Central memory CD4-positive, alpha-beta T cell (primary cell): ENCODE results near the gene RAPGEFL1.
"Not testable (repeated sequence)": the region's sequence is repeated elsewhere in the genome, so short reads cannot be mapped to it uniquely, and the experiment has no call there.

Experiments used
- DNase-seq: peaks from one replicate; pipeline ENCODE4 v3.0.0; 2022
- total RNA-seq, 3 experiments: gene quantifications; one replicate each; lab custom pipeline; 2026; lab: John Stamatoyannopoulos, UW

RAPGEFL1 gene
- total RNA-seq, result 3.2 to 8.7 (median 5.6) reads per million in 3 experiments

DNA sequence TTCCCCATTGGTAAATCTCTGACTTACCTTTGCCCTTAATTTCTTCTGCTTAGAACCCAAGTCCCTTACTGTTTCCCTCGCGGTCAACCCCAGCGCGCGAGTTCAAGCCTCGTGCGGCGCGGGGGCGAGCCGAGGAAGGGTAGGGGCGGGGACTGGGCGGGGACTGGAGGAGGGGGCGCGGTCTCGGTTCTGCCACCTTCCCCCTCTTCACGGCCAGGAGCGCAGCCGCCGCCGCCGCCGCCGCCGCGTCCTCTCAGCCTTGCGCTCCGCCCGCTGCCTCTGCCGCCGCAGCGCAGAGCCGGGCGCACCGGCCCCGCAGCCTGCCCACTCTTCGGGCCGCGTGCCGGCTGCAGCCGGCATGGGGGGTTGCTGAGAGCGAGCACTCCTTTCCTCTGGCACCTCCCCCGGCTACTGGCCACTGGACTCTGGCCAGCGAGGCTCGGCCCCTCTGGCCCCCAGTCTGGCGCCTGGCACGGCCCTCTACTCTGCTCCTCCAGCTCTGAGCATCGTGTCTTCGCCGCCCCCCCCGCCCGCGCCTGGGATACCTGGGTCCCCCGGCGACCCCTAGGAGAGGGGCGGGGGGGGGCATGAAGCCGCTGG lies at the start of gene RAPGEFL1:
RAPGEFL1 (plus strand) TSS at position 196 of the 600 bp plus-strand sequence; CDS start at position 588, 392 bp downstream.
- peak; percentile 65 for DNase-seq

DNA sequence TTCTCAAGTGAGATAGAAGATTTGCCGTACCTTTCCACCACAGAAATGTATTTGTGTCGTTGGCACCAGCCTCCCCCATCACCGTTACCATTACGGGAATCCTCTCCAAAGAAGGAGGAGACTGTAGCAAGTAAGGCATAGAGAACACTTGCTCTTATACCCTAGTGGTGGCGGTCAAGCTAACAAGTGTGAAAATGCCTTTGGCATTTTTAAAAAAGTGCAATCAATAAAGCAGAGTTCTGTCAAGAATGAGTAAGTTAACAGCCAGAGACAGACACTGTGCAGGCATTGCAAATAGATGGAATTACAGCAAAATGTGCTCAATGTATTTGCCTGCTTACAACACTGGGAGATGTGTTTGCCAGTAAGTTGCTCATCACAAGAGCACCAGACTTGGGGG lies 47.8 kb upstream of the RAPGEFL1 start:
- no peak for DNase-seq

DNA sequence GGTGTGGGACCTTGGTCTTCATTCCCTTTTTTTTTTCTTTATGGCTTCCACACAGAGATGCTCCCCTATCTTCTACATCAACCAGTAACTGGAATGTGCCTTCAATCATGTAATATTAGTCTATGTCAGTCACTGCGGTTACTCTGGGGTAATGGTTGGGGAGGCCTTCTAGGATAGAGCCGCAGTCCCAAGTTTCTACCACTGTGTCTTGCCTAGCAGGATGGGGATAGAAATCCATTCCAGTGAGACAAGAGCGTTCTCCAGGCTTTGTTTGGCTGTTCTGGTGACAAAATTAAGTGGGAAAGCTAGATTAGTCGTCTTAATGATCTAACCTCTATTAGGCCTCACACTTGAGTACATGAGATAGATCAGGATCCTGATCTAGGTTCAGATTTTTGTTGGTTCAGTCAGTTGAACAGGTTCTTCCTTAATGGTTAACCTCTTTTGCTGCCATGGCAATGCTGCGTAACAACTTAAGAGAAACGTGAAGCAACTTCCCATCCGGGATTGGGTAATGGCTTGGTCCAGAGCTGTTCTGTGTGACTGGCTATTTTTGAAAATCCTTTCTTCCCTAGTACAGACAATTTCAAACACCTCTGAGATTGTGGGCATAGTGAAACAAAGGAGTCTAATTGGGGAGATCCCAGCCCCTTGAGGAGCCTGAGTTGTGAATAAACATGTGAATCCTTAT lies 46.8 kb upstream of the RAPGEFL1 start:
- DNase-seq, result no peak

- DNase-seq, result no peak
Observed at GRCh38 chr17:40134184-40134583, 43.1 kb upstream of the RAPGEFL1 start.

DNA sequence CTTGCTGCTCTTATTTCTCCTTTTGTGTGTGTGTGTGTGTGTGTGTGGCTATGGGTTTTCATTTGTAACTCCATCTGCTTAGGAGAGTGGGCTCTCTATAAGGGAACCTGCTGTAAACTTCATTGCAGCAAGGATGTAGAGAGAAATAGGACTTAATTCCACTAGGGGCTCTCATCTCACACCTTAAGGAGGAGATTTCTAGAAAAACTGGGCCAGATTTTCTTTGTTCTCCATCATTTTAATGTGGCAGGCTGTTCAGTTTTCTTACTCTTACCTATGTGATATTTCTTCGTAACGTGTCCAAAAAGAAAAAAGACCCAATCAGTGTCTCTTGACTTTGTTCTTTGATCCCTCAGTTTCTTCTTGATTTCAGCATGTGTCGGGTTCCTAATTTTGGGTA lies 41.5 kb upstream of the RAPGEFL1 start:
- DNase-seq, result no peak

DNA sequence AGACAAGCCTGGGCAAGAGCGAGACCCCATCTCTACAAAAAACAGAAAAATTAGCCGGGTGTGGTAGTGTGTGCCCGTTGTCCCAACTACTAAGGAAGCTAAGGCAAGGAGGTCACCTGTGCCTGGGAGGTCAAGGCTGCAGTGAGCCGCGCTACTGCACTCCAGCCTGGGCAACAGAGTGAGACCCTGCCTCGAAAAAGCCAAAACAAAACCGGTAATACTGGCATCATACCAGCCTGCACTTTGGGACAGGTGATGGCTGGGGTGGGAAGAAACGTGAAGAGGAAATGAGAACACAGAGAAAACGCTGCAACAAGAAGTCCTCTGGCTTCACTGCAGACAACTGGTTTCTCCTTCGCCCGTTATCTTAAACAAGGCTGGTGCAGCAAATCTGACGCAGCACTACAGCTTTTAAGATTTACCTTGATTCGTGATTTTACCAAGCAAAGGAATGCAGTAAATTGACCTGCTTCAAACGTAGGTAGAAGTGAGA lies 37.7 kb upstream of the RAPGEFL1 start:
- DNase-seq, result no peak

DNA sequence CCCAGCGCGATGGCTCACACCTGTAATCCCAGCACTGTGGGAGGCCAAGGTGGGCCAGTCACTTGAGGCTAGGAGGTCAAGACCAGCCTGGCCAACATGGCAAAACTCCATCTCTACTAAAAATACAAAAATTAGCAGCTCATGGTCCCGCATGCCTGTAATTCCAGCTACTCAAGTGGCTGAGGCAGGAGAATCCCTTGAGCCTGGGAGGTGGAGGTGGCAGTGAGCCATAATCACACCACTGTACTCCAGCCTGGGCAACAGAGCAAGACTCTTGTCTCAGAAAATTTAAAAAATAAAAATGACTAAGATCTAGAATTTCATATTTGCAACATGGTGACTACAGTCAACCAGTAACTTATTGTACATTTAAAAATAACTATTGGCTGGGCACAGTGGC lies 34.1 kb upstream of the RAPGEFL1 start:
- not testable (repeated sequence) for DNase-seq

DNA sequence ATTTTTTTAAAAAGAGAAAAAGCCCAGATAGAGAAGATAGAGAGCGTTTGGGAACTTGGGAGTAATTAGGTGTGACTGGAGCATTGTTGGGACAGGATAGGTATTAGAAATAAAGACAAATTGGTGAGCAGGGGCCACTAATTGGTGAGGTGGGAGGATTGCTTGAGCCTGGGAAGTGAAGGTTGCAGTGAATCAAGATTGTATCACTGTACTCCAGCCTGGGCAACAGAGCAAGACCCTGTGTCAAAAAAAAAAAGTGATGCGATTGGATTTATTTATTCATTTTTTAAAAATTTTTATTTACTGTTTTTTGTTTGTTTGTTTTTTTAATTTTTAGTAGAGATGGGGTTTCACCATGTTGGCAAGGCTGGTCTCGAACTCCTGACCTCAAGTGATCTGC lies 31.8 kb upstream of the RAPGEFL1 start:
- DNase-seq, result no peak

GRCh38 chr17:40148527-40148926 lies 28.7 kb upstream of the RAPGEFL1 start:
- no peak for DNase-seq

DNA sequence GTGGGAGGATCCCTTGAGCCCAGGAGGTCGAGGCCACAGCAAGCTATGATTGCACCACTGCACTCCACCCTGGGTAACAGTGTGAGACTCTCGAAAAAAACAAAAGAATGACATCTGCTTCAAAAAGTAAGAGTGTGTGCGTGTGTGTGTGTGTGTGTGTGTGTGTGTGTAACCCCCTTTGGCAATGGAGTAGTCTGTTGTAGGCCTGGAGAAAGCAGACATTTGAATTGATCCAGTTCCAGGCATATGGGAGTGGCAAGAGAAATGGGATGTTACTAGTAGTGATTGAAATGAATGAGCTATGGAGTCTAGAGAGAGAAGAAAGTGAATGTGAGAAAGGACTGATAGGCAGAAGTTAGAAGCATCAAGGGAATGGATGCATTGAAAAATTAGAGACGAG lies 27.0 kb upstream of the RAPGEFL1 start:
- DNase-seq, result no peak

DNA sequence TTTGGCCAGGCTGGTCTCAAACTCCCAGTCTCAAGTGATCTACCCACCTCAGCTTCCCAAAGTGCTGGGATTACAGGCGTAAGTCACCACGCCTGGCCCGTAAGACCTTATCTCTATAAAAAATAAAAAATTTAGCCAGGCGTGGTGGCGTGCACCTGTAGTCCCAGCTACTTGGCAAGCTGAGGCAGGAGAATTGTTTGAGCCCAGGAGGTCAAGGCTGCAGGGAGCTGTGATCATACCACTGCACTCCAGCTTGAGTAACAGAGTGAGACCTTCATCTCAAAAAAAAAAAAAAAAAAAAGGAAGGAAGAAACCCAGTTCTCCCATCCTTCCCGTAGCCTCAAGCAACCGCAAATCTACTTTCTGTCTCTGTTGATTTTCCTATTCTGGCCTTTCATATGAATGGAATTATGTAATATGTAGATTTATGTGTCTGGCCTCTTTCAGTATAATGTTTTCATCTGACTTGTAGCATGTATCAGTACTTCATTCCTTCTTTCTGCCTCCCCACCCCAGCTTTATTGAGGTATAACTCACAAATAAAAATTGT lies 25.8 kb upstream of the RAPGEFL1 start:
- no peak for DNase-seq

- no peak for DNase-seq
Observed at GRCh38 chr17:40153603-40154236, 23.6 kb upstream of the RAPGEFL1 start.

DNA sequence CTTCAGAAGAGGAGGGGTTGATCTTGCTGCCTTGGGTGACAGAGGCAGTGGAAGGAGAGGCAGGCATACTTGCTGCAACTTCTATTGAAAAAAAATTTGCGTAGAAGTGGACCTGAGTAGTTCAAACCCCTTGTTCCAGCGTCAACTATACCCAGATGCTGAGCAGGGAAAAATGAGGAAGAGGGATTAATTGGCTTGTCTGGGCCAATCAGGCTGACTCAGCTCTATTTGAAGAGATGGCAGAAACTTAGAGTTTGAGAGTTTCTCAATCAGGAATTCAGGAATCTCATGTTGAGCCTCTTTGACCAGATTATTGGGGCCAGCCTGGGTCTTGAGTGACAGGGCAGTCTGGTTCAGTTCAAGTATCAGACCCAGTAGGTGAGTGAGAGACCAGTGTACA lies 19.3 kb upstream of the RAPGEFL1 start:
- no peak for DNase-seq

DNA sequence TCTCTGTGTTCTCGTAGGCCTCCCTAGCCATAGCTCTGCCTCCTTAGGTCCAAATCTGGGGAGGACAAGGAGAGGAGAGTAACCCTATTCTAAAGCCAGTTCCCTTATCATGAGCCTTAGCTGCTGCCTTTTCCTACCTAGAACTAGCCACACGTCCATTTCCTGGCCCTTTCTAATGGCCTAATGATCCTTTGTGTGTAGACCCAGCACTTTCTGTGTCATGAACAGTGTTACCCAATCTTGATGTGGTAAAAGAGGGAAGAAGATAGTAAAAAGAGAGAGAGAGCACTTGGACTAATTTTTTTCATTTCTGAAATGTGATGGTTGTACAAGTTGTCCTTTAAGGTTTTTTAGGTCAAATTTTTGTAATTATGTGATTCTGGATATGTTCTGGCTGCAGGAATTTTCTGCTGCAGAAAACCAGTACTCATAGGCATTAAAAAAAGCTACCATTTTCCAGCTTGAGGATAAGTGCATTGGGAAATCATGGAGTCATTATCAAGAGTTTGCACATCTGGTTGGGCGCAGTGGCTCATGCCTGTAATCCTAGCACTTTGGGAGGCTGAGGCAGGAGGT lies 18.7 kb upstream of the RAPGEFL1 start:
- DNase-seq, result no peak

- DNase-seq, result no peak
Observed at GRCh38 chr17:40159456-40159855, 17.8 kb upstream of the RAPGEFL1 start.

DNA sequence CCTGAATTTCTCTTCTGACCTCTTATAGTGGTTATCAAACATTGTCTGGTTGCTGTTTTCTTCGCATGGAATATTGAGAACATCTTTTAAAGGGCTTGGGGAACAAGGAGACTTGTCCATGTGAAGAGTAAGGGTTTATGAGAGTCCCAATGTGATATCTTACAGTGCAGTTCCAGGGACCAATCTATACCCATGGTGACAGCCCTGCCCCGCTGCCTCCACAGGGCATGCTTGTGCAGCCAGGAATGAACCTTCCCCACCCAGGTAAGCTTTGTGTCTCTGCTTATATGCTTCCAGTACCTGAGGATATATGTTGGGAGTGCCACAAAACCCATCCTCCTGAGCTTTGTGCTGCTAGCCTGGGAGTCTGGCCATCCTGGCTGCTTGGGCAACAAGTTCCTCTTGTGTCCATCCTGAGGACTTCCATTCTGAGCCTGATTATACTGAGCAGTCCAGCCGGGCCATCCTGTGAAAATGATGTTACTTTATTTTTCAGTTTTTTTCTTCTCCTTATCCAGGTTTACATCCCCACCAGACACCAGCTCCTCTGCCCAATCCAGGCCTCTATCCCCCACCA lies 9.5 kb upstream of the RAPGEFL1 start:
- no peak for DNase-seq

DNA sequence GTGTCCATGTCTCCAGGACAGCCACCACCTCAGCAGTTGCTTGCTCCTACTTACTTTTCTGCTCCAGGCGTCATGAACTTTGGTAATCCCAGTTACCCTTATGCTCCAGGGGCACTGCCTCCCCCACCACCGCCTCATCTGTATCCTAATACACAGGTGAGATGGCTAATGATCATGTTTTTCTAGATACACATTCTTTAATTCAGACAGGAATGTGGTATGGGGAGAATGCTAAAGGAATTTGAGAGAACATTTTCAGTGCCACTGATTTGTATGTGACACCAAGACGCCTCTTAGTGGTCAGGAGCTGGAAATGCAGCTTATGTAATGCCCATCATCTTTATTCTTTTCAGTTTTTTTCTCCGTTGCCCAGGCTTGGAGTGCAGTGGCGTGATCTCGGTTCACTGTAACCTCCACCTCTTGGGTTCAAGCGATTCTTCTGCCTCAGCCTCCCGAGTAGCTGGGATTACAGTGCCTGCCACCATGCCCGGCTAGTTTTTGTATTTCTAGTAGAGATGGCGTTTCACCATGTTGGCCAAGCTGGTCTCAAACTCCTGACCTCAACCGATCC lies 8.9 kb upstream of the RAPGEFL1 start:
- peak; percentile 58 for DNase-seq

- no peak for DNase-seq
Observed at GRCh38 chr17:40170325-40170724, 6.9 kb upstream of the RAPGEFL1 start.

DNA sequence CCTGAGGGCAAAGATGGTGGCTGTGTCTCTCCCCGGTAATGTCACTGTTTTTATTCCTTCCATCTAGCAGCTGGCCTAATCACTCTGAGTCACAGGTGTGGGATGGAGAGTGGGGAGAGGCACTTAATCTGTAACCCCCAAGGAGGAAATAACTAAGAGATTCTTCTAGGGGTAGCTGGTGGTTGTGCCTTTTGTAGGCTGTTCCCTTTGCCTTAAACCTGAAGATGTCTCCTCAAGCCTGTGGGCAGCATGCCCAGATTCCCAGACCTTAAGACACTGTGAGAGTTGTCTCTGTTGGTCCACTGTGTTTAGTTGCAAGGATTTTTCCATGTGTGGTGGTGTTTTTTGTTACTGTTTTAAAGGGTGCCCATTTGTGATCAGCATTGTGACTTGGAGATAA lies 5.5 kb upstream of the RAPGEFL1 start:
- no peak for DNase-seq

DNA sequence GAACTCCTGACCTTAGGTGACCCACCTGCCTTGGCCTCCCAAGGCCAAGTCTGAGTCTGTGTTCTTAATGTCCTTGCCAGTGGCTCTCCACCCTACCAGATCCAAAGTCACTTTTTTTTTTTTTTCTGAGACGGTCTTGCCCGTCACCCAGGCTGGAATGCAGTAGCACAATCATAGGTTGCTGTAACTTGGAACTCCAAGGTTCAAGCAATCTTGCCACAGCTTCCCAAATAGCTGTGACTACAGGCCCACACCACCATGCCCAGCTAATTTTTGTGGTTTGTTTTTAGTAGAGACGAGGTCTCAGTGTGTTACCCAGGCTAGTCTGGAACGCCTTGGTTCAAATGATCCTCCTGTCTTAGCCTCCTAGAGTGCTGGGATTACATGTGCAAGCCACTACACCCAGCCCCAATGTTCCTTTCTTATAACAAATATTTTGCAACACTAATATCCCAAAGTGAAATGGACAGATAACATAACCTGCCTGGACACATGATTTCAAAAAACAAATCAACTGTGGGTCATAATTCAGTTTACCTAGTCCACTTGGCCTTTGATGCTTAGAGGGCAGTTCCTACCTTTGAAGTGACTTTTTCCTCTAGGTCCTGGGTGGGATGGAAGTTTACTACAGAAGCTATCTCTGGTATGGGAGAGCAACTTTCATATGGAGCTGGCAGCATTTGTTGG lies 4.0 kb upstream of the RAPGEFL1 start:
- no peak for DNase-seq

DNA sequence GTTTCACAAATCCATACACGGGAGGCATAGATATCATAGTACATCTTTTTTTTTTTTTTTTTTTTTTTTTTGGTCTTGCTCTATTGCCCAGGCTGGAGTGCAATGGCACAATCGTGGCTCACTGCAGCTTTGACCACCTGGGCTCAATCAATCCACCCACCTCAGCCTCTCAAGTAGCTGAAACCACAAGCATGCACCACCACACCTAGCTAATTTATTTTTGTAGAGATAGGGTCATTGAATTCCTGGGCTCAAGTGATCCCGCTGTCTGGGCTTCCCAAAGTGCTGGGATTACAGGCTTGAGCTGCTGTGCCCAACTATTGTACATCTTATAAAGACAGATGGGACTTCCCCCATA lies 3.5 kb upstream of the RAPGEFL1 start:
- DNase-seq, result no peak

- no peak for DNase-seq
Observed at GRCh38 chr17:40174514-40174913, 2.8 kb upstream of the RAPGEFL1 start.
